HepG2 (cell line): Measurements from ENCODE around the gene PTGR3. TPM values are rescaled to one million over a fixed set of nuclear protein-coding genes. Genes with fewer than 3 reads are reported as not detected.

Source experiments
- ATAC-seq: fragments of 200-7000 bp; cut with Tn5 transposase; 3 replicates; pipeline ENCODE4 v1.9.1; 2020; ENCODE audit warnings: mild to moderate bottlenecking, moderate library complexity
- BruUV-seq: library from RNA; stranded (reverse); fragments of 400-500 nt; replicated peaks from 2 replicates; lab custom pipeline; 2021; lab: Mats Ljungman, UMichigan
- CTCF ChIA-PET: fragments of 300-600 bp; formaldehyde crosslinking; extraction: SDS; loops from one replicate; lab custom pipeline; 2021; ENCODE audit warnings: low total read pairs, inconsistent platforms, low intra/inter-chr PET ratio; lab: Yijun Ruan, JAX
- POLR2A ChIA-PET: fragments of 350-600 bp; sonication (Branson Sonifier 250); formaldehyde crosslinking; loops from one replicate; lab custom pipeline; 2020; ENCODE audit warnings: antibody characterized with exemption, inconsistent platforms; lab: Yijun Ruan, JAX
- DNase-seq: peaks from one replicate; pipeline ENCODE4 v3.0.0-alpha.2; 2015; ENCODE audit warnings: low spot score
- FAIRE-seq: peaks from 3 replicates; lab custom pipeline; 2011; peaks lifted over from hg19 to GRCh38; lab: Jason Lieb, UNC
- H2AFZ ChIP-seq: one replicate; pipeline ENCODE4 v1.6.1; 2011; ENCODE audit warnings: low read length, inconsistent platforms
- H3K27ac ChIP-seq: fragments of 300-600 bp; 3 replicates; pipeline ENCODE4 v1.8.0; 2011; ENCODE audit warnings: mixed run types, mild to moderate bottlenecking, mixed read lengths, low read length, inconsistent platforms; ENCODE audit not compliant: insufficient read depth; ENCODE audit errors: extremely low read length
- H3K27me3 ChIP-seq, 2 experiments: fragments of 200-600 bp in 1 of 2; 2 replicates in 1 of 2; 3 replicates in 1 of 2; pipeline versions ENCODE4 v1.6.0 to v1.8.0; 2011; ENCODE audit warnings: low read length in 2 of 2, mild to moderate bottlenecking in 2 of 2, moderate library complexity in 2 of 2, inconsistent platforms in 1 of 2; ENCODE audit not compliant: insufficient read depth in 2 of 2, control insufficient read depth in 1 of 2
- H3K36me3 ChIP-seq, 2 experiments: fragments of 200-600 bp in 1 of 2; replicated peaks in 1 of 2; 2 replicates in 1 of 2; 3 replicates in 1 of 2; pipeline versions ENCODE4 v1.5.1 to v1.8.0; 2011; ENCODE audit warnings: low read length in 2 of 2, inconsistent platforms in 1 of 2; ENCODE audit not compliant: insufficient read depth in 2 of 2, control insufficient read depth in 1 of 2
- H3K4me1 ChIP-seq: 2 replicates; pipeline ENCODE4 v1.5.1; 2012; ENCODE audit warnings: low read length, inconsistent platforms; ENCODE audit not compliant: insufficient read depth
- H3K4me2 ChIP-seq: 2 replicates; pipeline ENCODE4 v1.6.0; 2011; ENCODE audit warnings: low read depth, low read length, inconsistent platforms
- H3K4me3 ChIP-seq, 3 experiments: fragments of 200-600 bp in 1 of 3; sonication (generic), shearing (Covaris generic) in 1 of 3; replicated peaks in 1 of 3; 2 replicates each; pipeline ENCODE4 v1.5.1; 2011 to 2016; ENCODE audit warnings: low read length in 3 of 3, inconsistent platforms in 2 of 3, low read depth in 2 of 3, mild to moderate bottlenecking in 2 of 3, control low read depth in 1 of 3, mixed read lengths in 1 of 3; ENCODE audit not compliant: insufficient read depth in 1 of 3
- H3K79me2 ChIP-seq: one replicate; pipeline ENCODE4 v1.6.1; 2011; ENCODE audit warnings: low read length, inconsistent platforms; ENCODE audit not compliant: insufficient read depth
- H3K9ac ChIP-seq: 2 replicates; pipeline ENCODE4 v1.6.0; 2011; ENCODE audit warnings: mild to moderate bottlenecking, low read depth, low read length, inconsistent platforms; ENCODE audit not compliant: insufficient read depth
- H3K9me3 ChIP-seq: 2 replicates; pipeline ENCODE4 v1.5.1; 2012; ENCODE audit warnings: mild to moderate bottlenecking, low read length
- H4K20me1 ChIP-seq: 2 replicates; pipeline ENCODE4 v1.6.0; 2011; ENCODE audit warnings: inconsistent platforms, mild to moderate bottlenecking, low read length, moderate library complexity; ENCODE audit not compliant: insufficient read depth
- IRX3 ChIP-seq: sonication (generic); formaldehyde crosslinking; IDR thresholded peaks from 2 replicates; pipeline ENCODE4 v1.8.1; 2023; ENCODE audit warnings: mild to moderate bottlenecking, low read depth, missing genetic modification reagents, borderline replicate concordance
- MEF2D ChIP-seq: sonication (generic); formaldehyde crosslinking; IDR thresholded peaks from 2 replicates; pipeline ENCODE4 v1.5.1; 2020; ENCODE audit warnings: mild to moderate bottlenecking, missing genetic modification reagents
- MEIS1 ChIP-seq: sonication (generic); formaldehyde crosslinking; IDR thresholded peaks from 2 replicates; pipeline ENCODE4 v1.9.0; 2021; ENCODE audit warnings: mild to moderate bottlenecking, missing genetic modification reagents, moderate library complexity, borderline replicate concordance
- NFIB ChIP-seq: sonication (generic); formaldehyde crosslinking; IDR thresholded peaks from 2 replicates; pipeline ENCODE4 v1.9.0; 2021; ENCODE audit warnings: missing genetic modification reagents, mild to moderate bottlenecking, borderline replicate concordance
- SIX4 ChIP-seq: sonication (generic); formaldehyde crosslinking; IDR thresholded peaks from 2 replicates; pipeline ENCODE4 v1.4.0; 2020; ENCODE audit warnings: missing genetic modification reagents
- SMAD1 ChIP-seq: sonication (generic); formaldehyde crosslinking; IDR thresholded peaks from 2 replicates; pipeline ENCODE4 v1.4.0; 2020; ENCODE audit warnings: missing genetic modification reagents, low read depth, mild to moderate bottlenecking, borderline replicate concordance
- YEATS4 ChIP-seq: sonication (generic); formaldehyde crosslinking; IDR thresholded peaks from 2 replicates; pipeline ENCODE4 v1.4.0; 2020; ENCODE audit warnings: missing genetic modification reagents, borderline replicate concordance
- ZBTB8A ChIP-seq: sonication (generic); formaldehyde crosslinking; IDR thresholded peaks from 2 replicates; pipeline ENCODE4 v1.4.0; 2020; ENCODE audit warnings: mild to moderate bottlenecking, low read depth, missing genetic modification reagents, borderline replicate concordance
- ZMYM2 ChIP-seq: sonication (generic); formaldehyde crosslinking; IDR thresholded peaks from 2 replicates; pipeline ENCODE4 v1.8.0; 2022; ENCODE audit warnings: mild to moderate bottlenecking, missing genetic modification reagents
- ZNF260 ChIP-seq: sonication (generic); formaldehyde crosslinking; IDR thresholded peaks from 2 replicates; pipeline ENCODE4 v1.4.0; 2020; ENCODE audit warnings: missing genetic modification reagents, low read depth, mild to moderate bottlenecking, borderline replicate concordance
- ZNF557 ChIP-seq: sonication (generic); formaldehyde crosslinking; IDR thresholded peaks from 2 replicates; pipeline ENCODE4 v1.4.0; 2020; ENCODE audit warnings: missing genetic modification reagents
- ZNF770 ChIP-seq: sonication (generic); formaldehyde crosslinking; IDR thresholded peaks from 2 replicates; pipeline ENCODE4 v1.5.0; 2020; ENCODE audit warnings: mild to moderate bottlenecking, missing genetic modification reagents
- ZSCAN31 ChIP-seq: sonication (generic); formaldehyde crosslinking; IDR thresholded peaks from 2 replicates; pipeline ENCODE4 v1.5.0; 2020; ENCODE audit warnings: low read depth, mild to moderate bottlenecking, missing genetic modification reagents
- whole genome bisulfite sequencing: methylation state at CpG from one replicate; pipeline ENCODE4 v1.1.6; 2017; ENCODE audit warnings: low lambda C conversion rate; 5-methylcytosine and 5-hydroxymethylcytosine counted together
- in situ Hi-C: cut with HindIII; loops from 2 replicates; pipeline ENCODE4 v1.10.0; 2017; ENCODE audit warnings: low pct_unique_long_range_greater_than_20kb; ENCODE audit not compliant: extremely low pct_ligation_motif_present
- intact Hi-C: fragments of 100-400 bp; cut with micrococcal nuclease; formaldehyde crosslinking; loops from one replicate; pipeline ENCODE4 v1.10.0; 2022; ENCODE audit not compliant: unreplicated experiment
- polyA plus RNA-seq, 8 experiments: library from polyadenylated mRNA; depleted of rRNA in 3 of 8; stranded (reverse) in 7 of 8; unstranded in 1 of 8; fragments of >200 nt; fragmentation: Illumina TruSeq in 4 of 8; extraction: Trizol in 4 of 8; gene quantifications; 2 replicates each; pipeline versions ENCODE4 v1.2.1 to v1.2.3, GENCODE V29; 2011 to 2016; ENCODE audit warnings: low read depth in 4 of 8, missing spikeins in 1 of 8, mixed read lengths in 1 of 8; ENCODE audit not compliant: insufficient read depth in 1 of 8
- total RNA-seq, 5 experiments: library from RNA; depleted of rRNA; stranded (reverse); fragments of >200 nt; fragmentation: Illumina TruSeq; extraction: Trizol; gene quantifications; 2 replicates each; pipeline ENCODE4 v1.2.3, GENCODE V29; 2016; ENCODE audit warnings: low read depth in 1 of 5

Gene PTGR3
- total and polyA plus RNA-seq, 2 of the 13 experiments (the other 11 are each of a cell fraction or from before 2014, with no cell fraction given), result 11.5 to 25.3 TPM

- TF ChIP-seq YEATS4 (CRISPR knock-in tag) (0 out of 2 replicates have a peak, but pooled peaks have one; percentile 40), SIX4 (peak; percentile 61; the same call in 1 of the 2 replicates), MEF2D (CRISPR knock-in tag) (no peak)
Measured at GRCh38 chr18:75210274-75211001, 1.5 kb upstream of the PTGR3 start, which contains the start of gene TSHZ1 (continued).

GRCh38 chr18:75209951-75210258 is 966 bp upstream of the PTGR3 start:
- Histone ChIP-seq H3K9me3 (no peaks in the 10 kb centered on the region), H3K36me3 (no peaks in the 10 kb centered on the region), H3K79me2 (peaks cover 43% of the 10 kb centered on the region), H4K20me1 (peaks cover 11% of the 10 kb centered on the region; the same call in 1 of the 2 replicates), H3K27me3 (no peaks in the 10 kb centered on the region; a peak in 2 of 5 replicates), H3K9ac (peak overlapping the region; percentile 91), H3K27ac (peak overlapping the region; percentile 96), H2AFZ (peak overlapping the region; percentile 81), H3K4me3 (peak overlapping the region; percentile 92 to 97 (median 95)), H3K4me1 (peaks cover 49% of the 10 kb centered on the region), H3K4me2 (peak overlapping the region; percentile 99)
- 0% methylated on average over 8 of the region's 8 CpGs for WGBS
- FAIRE-seq (no peak), DNase-seq (no peak), ATAC-seq (no peak)
- in situ Hi-C loops (loop anchor here (25.0 kb wide), 1 partner anchor 923 kb away; the partner anchor contains the start of gene CYB5A), intact Hi-C loops (loop anchor here (2.0 to 5.0 kb wide), 4 partner anchors 35 to 613 kb away; partner anchors contain the start of gene ZNF407)
- CTCF ChIA-PET, result no interaction called here
- no TSS peak for BruUV-seq
- POLR2A ChIA-PET, result interaction anchor here (1.1 to 1.4 kb wide), 2 partner anchors 38 to 48 kb away, joined by 3 read pairs; no protein-coding TSS in a partner anchor
- TF ChIP-seq SMAD1 (no peak), ZSCAN31 (CRISPR knock-in tag) (no peak), MEIS1 (CRISPR knock-in tag) (peak; percentile 0; the same call in 1 of the 2 replicates), ZNF557 (CRISPR knock-in tag) (no peak), ZMYM2 (no peak), ZNF260 (CRISPR knock-in tag) (no peak), ZNF770 (CRISPR knock-in tag) (no peak), ZBTB8A (CRISPR knock-in tag) (no peak), NFIB (CRISPR knock-in tag) (no peak), IRX3 (CRISPR knock-in tag) (peak; percentile 12; the same call in 1 of the 2 replicates)
